Measurements from ENCODE around the gene PROKR2.

GRCh38 chr20:5327356-5327755, 10.6 kb upstream of the PROKR2 start:
- TF ChIP-seq ZNF274 (IDR thresholded peaks at IDR 0.05; ENCODE audit: low read depth, low read length) (no peak), YY1 (IDR thresholded peaks at IDR 0.05; ENCODE audit: insufficient read depth, insufficient read length) (no peak), SUZ12 (IDR thresholded peaks at IDR 0.05; ENCODE audit: extremely low read depth, insufficient read depth, insufficient read length) (no peak)
